Stomach (tissue), 9 donors: Measurements from ENCODE around the gene C22orf31. TPM values are rescaled to one million over a fixed set of nuclear protein-coding genes. Genes with fewer than 3 reads are reported as not detected.

Source experiments
- DNase-seq, 2 donors: peaks; one replicate each; pipeline versions ENCODE4 v3.0.0 to v3.0.0-alpha.2; 2013 to 2019
- H3K27ac ChIP-seq, 5 donors: fragments of 200-600 bp in 4 of 5; sonication (generic) in 4 of 5; one replicate each; pipeline ENCODE4 v1.5.1; 2013 to 2019; ENCODE audit warnings: mild to moderate bottlenecking in 1 of 5, moderate library complexity in 1 of 5
- H3K27me3 ChIP-seq, 3 donors: fragments of 200-600 bp; sonication (generic); one replicate each; pipeline ENCODE4 v1.5.1; 2017 to 2019; ENCODE audit warnings: mixed run types in 1 of 3
- H3K36me3 ChIP-seq, 4 donors: fragments of 200-600 bp; sonication (generic); 1 replicate in 3 of 4; 2 replicates in 1 of 4; pipeline ENCODE4 v1.5.1; 2016 to 2019
- H3K4me1 ChIP-seq, 4 donors: fragments of 200-600 bp; sonication (generic); one replicate each; pipeline ENCODE4 v1.5.1; 2016 to 2019
- H3K4me3 ChIP-seq, 4 donors: fragments of 200-600 bp; sonication (generic) in 3 of 4; one replicate each; pipeline ENCODE4 v1.5.1; 2016 to 2019; ENCODE audit warnings: mild to moderate bottlenecking in 1 of 4
- H3K9me3 ChIP-seq, 4 donors: fragments of 200-600 bp; sonication (generic); one replicate each; pipeline ENCODE4 v1.5.1; 2016 to 2019
- CTCF ChIP-seq, 7 experiments: fragments of 450-650 bp in 4 of 7; fragments of 200-600 bp in 3 of 7; sonication (generic) in 3 of 7; IDR thresholded peaks; one replicate each; pipeline ENCODE4 v1.5.1; 2016 to 2019; ENCODE audit warnings: antibody characterized with exemption in 7 of 7, control low read depth in 2 of 7, mild to moderate bottlenecking in 1 of 7
- EP300 ChIP-seq: sonication (generic); formaldehyde crosslinking; IDR thresholded peaks from one replicate; pipeline ENCODE4 v1.6.1; 2017; ENCODE audit warnings: antibody characterized with exemption
- POLR2A ChIP-seq, 4 donors: fragments of 450-650 bp; IDR thresholded peaks; one replicate each; pipeline ENCODE4 v1.6.1; 2016; ENCODE audit warnings: antibody characterized with exemption in 4 of 4, control low read depth in 2 of 4, mild to moderate bottlenecking in 1 of 4, moderate library complexity in 1 of 4
- POLR2AphosphoS5 ChIP-seq, 3 donors: sonication (generic); formaldehyde crosslinking; IDR thresholded peaks; one replicate each; pipeline ENCODE4 v1.6.1; 2016; ENCODE audit warnings: antibody characterized with exemption in 3 of 3
- WGBS, 5 donors: extraction: QIAGEN DNeasy Blood & Tissue Kit in 3 of 5; methylation state at CpG; one replicate each; pipeline versions ENCODE4 v1.1.5 to v1.1.7; 2013 to 2018; 5-methylcytosine and 5-hydroxymethylcytosine counted together
- intact Hi-C: fragments of 100-400 bp; cut with DNase I; formaldehyde crosslinking; loops from one replicate; pipeline ENCODE4 v1.15.1; 2023; ENCODE audit warnings: low total_unique reads
- polyA plus RNA-seq, 3 donors: library from polyadenylated mRNA; stranded (reverse); fragments of 200-250 nt; gene quantifications; one replicate each; pipeline ENCODE4 v1.2.3, GENCODE V29; 2013
- total RNA-seq, 5 donors: library from RNA; depleted of rRNA; stranded (reverse); fragments of >200 nt; gene quantifications; one replicate each; pipeline versions ENCODE4 v1.1.0 to v1.2.3, GENCODE V29; 2014 to 2016
- donor health status: healthy with polysubstance abuse.
- donor health status: Bipolar disorder and iron deficiency.
- donor health status: healthy.

The C22orf31 gene
- total and polyA plus RNA-seq, 8 donors, result 0.55 TPM; not detected in 7

- TF ChIP-seq POLR2AphosphoS5 (IDR thresholded peaks at IDR 0.05) (no peak), POLR2A (IDR thresholded peaks at IDR 0.05) (no peak), EP300 (no peak), CTCF (IDR thresholded peaks at IDR 0.05) (no peak)
- intact Hi-C loops, result no loop called here
- peak in 1 of 2 donors; percentile 46 for DNase-seq
- peaks cover 0 to 8% (median 3%) of the 10 kb centered on the region in 4 donors for H3K36me3 ChIP-seq
- H3K4me1 ChIP-seq, result peaks cover 22 to 57% (median 53%) of the 10 kb centered on the region in 4 donors
- no peaks in the 10 kb centered on the region for H3K27me3 ChIP-seq
- 14 to 52% (median 44%) methylated on average over 4 of the region's 4 CpGs for WGBS, 5 donors
- H3K9me3 ChIP-seq, result no peaks in the 10 kb centered on the region
- H3K27ac ChIP-seq, result peak overlapping the region in 4 of 5 donors; percentile 30 to 73 (median 54)
- H3K4me3 ChIP-seq, result no peak overlapping the region
Observed at GRCh38 chr22:29092243-29092642, 30.6 kb upstream of the C22orf31 start.

DNA sequence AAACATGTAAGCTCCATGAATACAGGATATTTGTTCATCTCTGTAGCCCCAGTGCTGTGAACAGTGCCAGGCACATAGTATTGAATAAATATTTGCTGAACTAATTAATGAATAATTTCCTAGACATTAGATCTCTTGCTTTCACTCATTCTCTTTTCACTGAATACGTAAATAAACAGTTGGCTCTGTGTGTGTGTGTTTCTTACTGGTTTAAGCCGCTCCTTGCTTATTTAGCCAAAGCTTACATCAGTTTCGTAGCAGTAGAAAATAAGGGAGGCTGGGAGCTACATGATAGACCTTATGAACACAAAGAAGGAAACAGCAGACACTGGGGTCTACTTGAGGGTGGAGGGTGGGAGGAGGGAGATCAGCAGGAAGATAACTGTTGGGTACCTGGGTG, 28.4 kb upstream of the C22orf31 start:
- intact Hi-C loops, result no loop called here
- WGBS, 5 donors, result 21 to 51% (median 26%) methylated on average over 3 of the region's 3 CpGs

GRCh38 chr22:29089507-29089906, 27.9 kb upstream of the C22orf31 start:
- no peaks in the 10 kb centered on the region for H3K36me3 ChIP-seq
- no peaks in the 10 kb centered on the region for H3K9me3 ChIP-seq
- DNase-seq, result no peak
- peaks cover 18 to 48% (median 42%) of the 10 kb centered on the region in 4 donors for H3K4me1 ChIP-seq
- WGBS, 5 donors, result 30 to 56% (median 46%) methylated on average over 3 of the region's 3 CpGs
- no peak overlapping the region for H3K4me3 ChIP-seq
- intact Hi-C loops, result no loop called here
- peak overlapping the region in 3 of 5 donors; percentile 26 to 57 (median 53) for H3K27ac ChIP-seq
- H3K27me3 ChIP-seq, result no peaks in the 10 kb centered on the region
- no peak for TF ChIP-seq CTCF (IDR thresholded peaks at IDR 0.05)
- no peak for TF ChIP-seq POLR2AphosphoS5 (IDR thresholded peaks at IDR 0.05)
- no peak for TF ChIP-seq EP300
- no peak for TF ChIP-seq POLR2A (IDR thresholded peaks at IDR 0.05)

More for the DNA sequence above, 28.4 kb upstream of the C22orf31 start:
- Histone ChIP-seq H3K27me3 (no peaks in the 10 kb centered on the region), H3K4me3 (no peak overlapping the region), H3K4me1 (peaks cover 18 to 48% (median 42%) of the 10 kb centered on the region in 4 donors), H3K27ac (peak overlapping the region in 3 of 5 donors; percentile 26 to 55 (median 53)), H3K9me3 (no peaks in the 10 kb centered on the region), H3K36me3 (peaks cover 0 to 3% (median under 1%) of the 10 kb centered on the region in 4 donors)
- TF ChIP-seq POLR2AphosphoS5 (IDR thresholded peaks at IDR 0.05) (no peak), CTCF (IDR thresholded peaks at IDR 0.05) (no peak), POLR2A (IDR thresholded peaks at IDR 0.05) (no peak), EP300 (no peak)
- no peak for DNase-seq

GRCh38 chr22:29088809-29089208, 27.2 kb upstream of the C22orf31 start:
- TF ChIP-seq CTCF (IDR thresholded peaks at IDR 0.05) (no peak), POLR2A (IDR thresholded peaks at IDR 0.05) (no peak), EP300 (no peak), POLR2AphosphoS5 (IDR thresholded peaks at IDR 0.05) (no peak)
- Histone ChIP-seq H3K27me3 (no peaks in the 10 kb centered on the region), H3K9me3 (no peaks in the 10 kb centered on the region), H3K4me3 (no peak overlapping the region), H3K4me1 (peaks cover 18 to 43% (median 39%) of the 10 kb centered on the region in 4 donors), H3K36me3 (no peaks in the 10 kb centered on the region), H3K27ac (peak overlapping the region in 2 of 5 donors; percentile 26 to 53)
- intact Hi-C loops, result no loop called here
- WGBS, 5 donors, result 91 to 98% (median 93%) methylated on average over 3 of the region's 3 CpGs
- no peak for DNase-seq
